DND-41 (cell line): ENCODE measurements around the gene CD69.

ENCODE experiments used
- ATAC-seq: fragments of 200-7000 bp; cut with Tn5 transposase; 3 replicates; pipeline ENCODE4 v1.9.1; 2021; ENCODE audit warnings: low read depth; ENCODE audit not compliant: insufficient read depth
- DNase-seq: peaks from one replicate; pipeline ENCODE4 v3.0.0-alpha.2; 2020
- H2AFZ ChIP-seq: 2 replicates; pipeline ENCODE4 v1.6.0; 2012; ENCODE audit warnings: low read depth, low read length
- H3K27ac ChIP-seq: 2 replicates; pipeline ENCODE4 v1.5.1; 2012; ENCODE audit warnings: low read length, inconsistent platforms
- H3K27me3 ChIP-seq: fragments of 200-600 bp; sonication (generic); 2 replicates; pipeline ENCODE4 v1.6.0; 2012; ENCODE audit warnings: low read length, mild to moderate bottlenecking, inconsistent platforms; ENCODE audit not compliant: insufficient read depth, poor library complexity
- H3K36me3 ChIP-seq: 2 replicates; pipeline ENCODE4 v1.5.1; 2012; ENCODE audit warnings: low read length, inconsistent platforms; ENCODE audit not compliant: insufficient read depth
- H3K4me1 ChIP-seq: 2 replicates; pipeline ENCODE4 v1.5.1; 2012; ENCODE audit warnings: mild to moderate bottlenecking, low read length; ENCODE audit not compliant: insufficient read depth
- H3K4me2 ChIP-seq: 2 replicates; pipeline ENCODE4 v1.6.0; 2012; ENCODE audit warnings: mild to moderate bottlenecking, moderate library complexity, low read length, inconsistent platforms; ENCODE audit not compliant: insufficient read depth
- H3K4me3 ChIP-seq, 2 experiments: fragments of 200-600 bp in 1 of 2; shearing (Covaris generic) in 1 of 2; 2 replicates each; pipeline ENCODE4 v1.5.1; 2012 to 2016; ENCODE audit warnings: inconsistent platforms in 2 of 2, low read length in 2 of 2, mild to moderate bottlenecking in 2 of 2, low read depth in 1 of 2, moderate library complexity in 1 of 2
- H3K79me2 ChIP-seq: 2 replicates; pipeline ENCODE4 v1.6.0; 2012; ENCODE audit warnings: low read length, inconsistent platforms; ENCODE audit not compliant: insufficient read depth
- H3K9ac ChIP-seq: 2 replicates; pipeline ENCODE4 v1.6.0; 2012; ENCODE audit warnings: low read depth, mild to moderate bottlenecking, inconsistent platforms, low read length, moderate library complexity
- H3K9me3 ChIP-seq: 2 replicates; pipeline ENCODE4 v1.5.1; 2012; ENCODE audit warnings: low read length, moderate library complexity, mild to moderate bottlenecking, inconsistent platforms; ENCODE audit not compliant: insufficient read depth, severe bottlenecking
- H4K20me1 ChIP-seq: 2 replicates; pipeline ENCODE4 v1.6.0; 2012; ENCODE audit warnings: low read length; ENCODE audit not compliant: insufficient read depth
- EZH2 ChIP-seq: IDR thresholded peaks from 3 replicates; pipeline ENCODE4 v1.6.1; 2012; ENCODE audit warnings: borderline replicate concordance, low read depth, mild to moderate bottlenecking, moderate library complexity, low read length, inconsistent platforms; ENCODE audit not compliant: severe bottlenecking
- TF ChIP-seq, protein P1 (sequence below): IDR thresholded peaks from 2 replicates; pipeline ENCODE4 v1.5.1; 2012; ENCODE audit warnings: borderline replicate concordance, low read length, moderate library complexity, mild to moderate bottlenecking; ENCODE audit not compliant: poor library complexity, severe bottlenecking; ENCODE audit errors: extremely low read depth

CD69 gene

DNA sequence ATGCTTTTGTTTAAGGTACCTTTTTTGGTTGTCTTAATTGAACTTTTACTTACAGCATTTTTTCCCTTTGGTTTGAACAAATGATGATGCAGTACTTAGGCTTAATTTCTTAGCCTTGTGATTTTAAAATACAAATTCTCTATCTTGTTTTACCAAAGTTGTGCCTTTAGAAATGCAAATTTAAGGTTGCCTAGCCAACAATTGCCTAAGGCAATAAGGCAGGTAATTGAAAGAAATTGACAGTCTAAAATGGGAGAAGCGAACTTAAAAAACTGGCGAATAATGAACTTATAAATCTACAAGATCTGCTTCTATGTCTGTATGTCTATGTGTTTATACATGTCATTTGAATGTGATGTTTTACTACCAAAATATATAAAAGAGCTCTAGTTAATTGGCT lies 23.6 kb upstream of the CD69 start:
- no peak overlapping the region for H3K9ac ChIP-seq
- H3K27ac ChIP-seq = no peak overlapping the region
- DNase-seq = no peak

DNA sequence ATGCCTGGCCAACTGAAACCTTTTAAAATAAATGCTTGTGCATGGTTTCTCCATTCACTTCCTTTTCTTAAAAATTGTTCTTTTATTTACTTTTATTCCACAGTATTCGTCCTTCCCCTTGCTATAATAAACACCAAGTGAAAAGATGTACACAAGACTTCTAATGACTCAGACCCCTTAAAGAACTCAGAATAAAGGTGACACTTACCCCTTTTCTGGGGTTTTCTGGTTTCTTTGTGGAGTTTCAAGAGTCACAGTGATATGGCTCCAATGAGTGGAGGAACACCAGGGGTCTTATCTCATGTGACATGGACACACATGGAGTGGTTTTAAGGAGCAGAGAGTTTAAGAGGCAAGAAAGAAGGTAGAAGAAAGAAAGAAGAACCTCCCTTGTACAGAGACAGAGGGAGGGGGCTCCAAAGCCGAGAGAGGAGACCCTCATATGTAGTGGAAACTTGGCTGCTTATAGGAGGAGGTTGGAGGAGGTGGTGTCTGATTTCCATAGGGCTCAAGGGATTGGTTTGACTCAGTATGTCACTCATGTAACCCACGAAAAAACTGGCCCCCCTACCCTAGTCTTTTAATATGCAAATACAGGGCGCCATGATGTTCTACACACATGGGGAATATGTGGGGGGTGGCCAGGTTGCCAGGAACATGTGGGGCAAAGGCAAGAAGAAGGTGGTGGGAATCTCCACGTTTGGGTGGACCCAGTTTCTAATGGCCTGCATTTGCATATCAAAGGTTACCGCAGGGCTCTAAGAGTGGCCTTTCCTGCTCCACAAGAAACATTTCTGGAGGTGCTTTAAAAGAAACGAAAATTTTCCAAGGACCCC lies 22.1 kb upstream of the CD69 start:
- no peak overlapping the region for H3K27ac ChIP-seq
- H3K9ac ChIP-seq = no peak overlapping the region
- H3K79me2 ChIP-seq = no peaks in the 10 kb centered on the region
- H3K36me3 ChIP-seq = no peaks in the 10 kb centered on the region
- H3K4me2 ChIP-seq = no peak overlapping the region
- H3K9me3 ChIP-seq = no peaks in the 10 kb centered on the region
- no peaks in the 10 kb centered on the region for H4K20me1 ChIP-seq
- H2AFZ ChIP-seq = no peak overlapping the region
- TF ChIP-seq, protein P1, sequence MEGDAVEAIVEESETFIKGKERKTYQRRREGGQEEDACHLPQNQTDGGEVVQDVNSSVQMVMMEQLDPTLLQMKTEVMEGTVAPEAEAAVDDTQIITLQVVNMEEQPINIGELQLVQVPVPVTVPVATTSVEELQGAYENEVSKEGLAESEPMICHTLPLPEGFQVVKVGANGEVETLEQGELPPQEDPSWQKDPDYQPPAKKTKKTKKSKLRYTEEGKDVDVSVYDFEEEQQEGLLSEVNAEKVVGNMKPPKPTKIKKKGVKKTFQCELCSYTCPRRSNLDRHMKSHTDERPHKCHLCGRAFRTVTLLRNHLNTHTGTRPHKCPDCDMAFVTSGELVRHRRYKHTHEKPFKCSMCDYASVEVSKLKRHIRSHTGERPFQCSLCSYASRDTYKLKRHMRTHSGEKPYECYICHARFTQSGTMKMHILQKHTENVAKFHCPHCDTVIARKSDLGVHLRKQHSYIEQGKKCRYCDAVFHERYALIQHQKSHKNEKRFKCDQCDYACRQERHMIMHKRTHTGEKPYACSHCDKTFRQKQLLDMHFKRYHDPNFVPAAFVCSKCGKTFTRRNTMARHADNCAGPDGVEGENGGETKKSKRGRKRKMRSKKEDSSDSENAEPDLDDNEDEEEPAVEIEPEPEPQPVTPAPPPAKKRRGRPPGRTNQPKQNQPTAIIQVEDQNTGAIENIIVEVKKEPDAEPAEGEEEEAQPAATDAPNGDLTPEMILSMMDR = no peak
- TF ChIP-seq EZH2 = no peak
- no peak overlapping the region for H3K4me3 ChIP-seq
- H3K4me1 ChIP-seq = 0 out of 2 replicates have a peak, but pooled peaks cover 3% of the 10 kb centered on the region
- H3K27me3 ChIP-seq = no peaks in the 10 kb centered on the region
- ATAC-seq (no peak), DNase-seq (no peak)

More for the DNA sequence above, 23.6 kb upstream of the CD69 start:
- TF ChIP-seq EZH2 = no peak
- no peak for ATAC-seq
- H3K4me1 ChIP-seq = 0 out of 2 replicates have a peak, but pooled peaks cover 3% of the 10 kb centered on the region
- H3K36me3 ChIP-seq = no peaks in the 10 kb centered on the region
- H3K27me3 ChIP-seq = no peaks in the 10 kb centered on the region
- H3K4me2 ChIP-seq = no peak overlapping the region
- H2AFZ ChIP-seq = no peak overlapping the region
- H3K4me3 ChIP-seq = no peak overlapping the region
- no peaks in the 10 kb centered on the region for H3K79me2 ChIP-seq
- no peaks in the 10 kb centered on the region for H3K9me3 ChIP-seq
- no peaks in the 10 kb centered on the region for H4K20me1 ChIP-seq

DNA sequence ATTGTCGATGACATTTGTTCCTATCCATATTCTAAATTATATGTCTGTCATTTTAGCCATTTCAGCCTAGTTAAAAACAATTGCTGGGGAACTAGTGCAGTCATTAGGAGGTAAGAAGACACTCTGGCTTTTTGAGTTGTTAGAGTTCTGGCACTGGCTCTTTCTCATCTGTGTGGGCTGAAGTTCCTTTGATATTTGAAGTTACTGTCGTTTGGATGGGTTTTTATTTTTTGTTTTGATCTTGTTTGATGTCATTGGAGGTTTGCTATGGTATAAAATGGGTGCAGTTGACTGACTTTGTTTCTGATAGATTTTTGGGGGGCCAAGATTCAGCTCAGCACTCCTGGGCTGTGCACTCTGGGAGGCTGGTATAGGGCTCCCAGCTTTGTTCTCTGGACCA lies 20.7 kb upstream of the CD69 start:
- Histone ChIP-seq H3K27ac (no peak overlapping the region), H3K4me2 (no peak overlapping the region), H3K27me3 (no peaks in the 10 kb centered on the region), H4K20me1 (no peaks in the 10 kb centered on the region), H3K79me2 (no peaks in the 10 kb centered on the region), H3K9me3 (no peaks in the 10 kb centered on the region), H2AFZ (no peak overlapping the region), H3K4me3 (no peak overlapping the region), H3K9ac (no peak overlapping the region), H3K4me1 (peaks cover 7% of the 10 kb centered on the region), H3K36me3 (no peaks in the 10 kb centered on the region)
- DNase-seq (no peak), ATAC-seq (peak; percentile 40; the same call in 2 of the 3 replicates)
- TF ChIP-seq EZH2 = no peak
- TF ChIP-seq, protein P1 = no peak

DNA sequence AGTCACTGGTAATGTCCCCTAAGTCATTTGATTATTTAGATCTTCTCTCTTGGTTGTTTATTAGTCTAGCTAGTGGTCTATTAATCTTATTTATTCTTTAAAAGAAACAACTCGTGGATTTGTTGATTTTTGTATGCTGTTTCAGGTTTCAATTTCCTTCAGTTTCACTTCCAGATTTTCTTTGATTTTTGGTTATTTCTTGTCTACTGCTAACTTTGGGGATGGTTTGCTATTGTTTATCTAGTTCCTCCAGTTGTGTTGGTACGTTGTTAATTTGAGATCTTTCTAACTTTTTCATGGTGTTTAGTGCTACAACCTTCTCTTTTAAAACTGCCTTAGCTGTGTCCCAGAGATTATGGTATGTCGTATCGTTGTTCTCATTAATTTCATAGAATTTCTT lies 18.5 kb upstream of the CD69 start:
- no peak overlapping the region for H3K27ac ChIP-seq
- H3K9ac ChIP-seq = no peak overlapping the region
- H3K79me2 ChIP-seq = no peaks in the 10 kb centered on the region

More for the DNA sequence above, 18.5 kb upstream of the CD69 start:
- Histone ChIP-seq H3K4me2 (no peak overlapping the region), H3K4me1 (peaks cover 24% of the 10 kb centered on the region), H3K27me3 (no peaks in the 10 kb centered on the region), H3K9me3 (no peaks in the 10 kb centered on the region), H3K36me3 (no peaks in the 10 kb centered on the region), H4K20me1 (no peaks in the 10 kb centered on the region), H2AFZ (no peak overlapping the region), H3K4me3 (no peak overlapping the region)
- no peak for TF ChIP-seq EZH2
- TF ChIP-seq, protein P1 = no peak
- DNase-seq = no peak
- ATAC-seq = no peak
